Kidney epithelial cell (primary cell): ENCODE measurements around the gene PODXL2. TPM values are rescaled to one million over a fixed set of nuclear protein-coding genes. Genes with fewer than 3 reads are reported as not detected.

Experiments used
- DNase-seq: peaks from one replicate; pipeline ENCODE4 v3.0.0-alpha.2; 2010; ENCODE audit warnings: low read depth
- H3K27me3 ChIP-seq: 2 replicates; pipeline ENCODE4 v1.6.0; 2011; ENCODE audit warnings: low read length; ENCODE audit not compliant: control insufficient read depth, insufficient read depth
- H3K36me3 ChIP-seq: 2 replicates; pipeline ENCODE4 v1.5.1; 2011; ENCODE audit warnings: low read length; ENCODE audit not compliant: control insufficient read depth, insufficient read depth
- H3K4me3 ChIP-seq: 2 replicates; pipeline ENCODE4 v1.5.1; 2011; ENCODE audit warnings: low read depth, mild to moderate bottlenecking, control low read depth, low read length
- CTCF ChIP-seq: IDR thresholded peaks from 2 replicates; pipeline ENCODE4 v1.5.1; 2011; ENCODE audit warnings: mild to moderate bottlenecking, moderate library complexity, low read length, control low read depth, inconsistent platforms; ENCODE audit not compliant: insufficient read depth, poor library complexity, severe bottlenecking
- total RNA-seq: library from RNA; depleted of rRNA; stranded (reverse); fragments of >200 nt; gene quantifications from 2 replicates; pipeline ENCODE4 v1.2.3, GENCODE V29; 2015

The PODXL2 gene
- total RNA-seq = 69.5 and 70.4 TPM in 2 replicates

GRCh38 chr3:127628788-127629466 lies at the start of gene PODXL2:
TSS of gene PODXL2 (plus strand) at chr3:127629185. CDS start at chr3:127629220, 35 bp downstream.
- H3K4me3 ChIP-seq = peak within 1 kb of the TSS; percentile 47
- TF ChIP-seq CTCF = no peak
- no peak for DNase-seq
- H3K36me3 ChIP-seq = no peaks in the 10 kb centered on the region
- H3K27me3 ChIP-seq = peaks cover 15% of the 10 kb centered on the region

- no peak for DNase-seq
- Histone ChIP-seq H3K4me3 (no peak overlapping the region), H3K36me3 (peaks cover 1% of the 10 kb centered on the region), H3K27me3 (no peaks in the 10 kb centered on the region)
- TF ChIP-seq CTCF = no peak
These were observed 48.5 kb upstream of the PODXL2 start for GRCh38 chr3:127580327-127581060.

- no peak for TF ChIP-seq CTCF
- Histone ChIP-seq H3K27me3 (no peaks in the 10 kb centered on the region), H3K4me3 (no peak overlapping the region), H3K36me3 (peaks cover 1% of the 10 kb centered on the region)
- no peak for DNase-seq
These were observed 44.3 kb upstream of the PODXL2 start for GRCh38 chr3:127584734-127585133.

GRCh38 chr3:127585163-127585812 lies 43.7 kb upstream of the PODXL2 start:
- DNase-seq = no peak
- Histone ChIP-seq H3K4me3 (no peak overlapping the region), H3K36me3 (peaks cover 1% of the 10 kb centered on the region), H3K27me3 (no peaks in the 10 kb centered on the region)
- no peak for TF ChIP-seq CTCF

GRCh38 chr3:127585813-127586413 lies 43.1 kb upstream of the PODXL2 start:
- H3K27me3 ChIP-seq = no peaks in the 10 kb centered on the region
- DNase-seq = no peak
- TF ChIP-seq CTCF = no peak

More at GRCh38 chr3:127585813-127586413, 43.1 kb upstream of the PODXL2 start:
- Histone ChIP-seq H3K4me3 (no peak overlapping the region), H3K36me3 (peaks cover 1% of the 10 kb centered on the region)
